HG02759 (cell line): ENCODE data around the gene SLC7A7.
"Not testable (repeated sequence)": the region's sequence is repeated elsewhere in the genome, so short reads cannot be mapped to it uniquely, and the experiment has no call there.

Experiments used
- ATAC-seq: cut with Tn5 transposase; IDR thresholded peaks from one replicate; pipeline ENCODE4 v1.9.1; 2021; ENCODE audit warnings: mild to moderate bottlenecking, moderate library complexity; ENCODE audit not compliant: unreplicated experiment

SLC7A7 gene

DNA sequence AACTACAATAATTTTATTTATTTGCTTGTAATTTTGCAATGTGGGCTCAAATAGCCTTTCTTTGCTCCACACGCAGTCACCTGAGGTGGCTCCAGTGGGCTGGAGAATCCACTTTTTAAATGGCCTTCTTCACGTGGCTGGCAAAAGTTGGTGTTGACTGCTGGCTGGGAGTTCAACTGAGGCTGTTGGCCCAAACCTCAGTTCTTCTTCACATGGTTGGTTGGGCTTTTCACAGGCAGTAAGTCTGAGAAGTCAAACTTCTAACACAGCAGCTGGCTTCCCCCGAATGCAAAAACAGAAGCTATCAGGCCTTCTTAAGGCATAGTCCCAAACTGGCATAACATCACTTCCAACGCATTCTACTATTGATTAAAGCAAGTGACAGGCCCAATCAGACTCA, 50.9 kb downstream of the SLC7A7 start:
- ATAC-seq: no peak

DNA sequence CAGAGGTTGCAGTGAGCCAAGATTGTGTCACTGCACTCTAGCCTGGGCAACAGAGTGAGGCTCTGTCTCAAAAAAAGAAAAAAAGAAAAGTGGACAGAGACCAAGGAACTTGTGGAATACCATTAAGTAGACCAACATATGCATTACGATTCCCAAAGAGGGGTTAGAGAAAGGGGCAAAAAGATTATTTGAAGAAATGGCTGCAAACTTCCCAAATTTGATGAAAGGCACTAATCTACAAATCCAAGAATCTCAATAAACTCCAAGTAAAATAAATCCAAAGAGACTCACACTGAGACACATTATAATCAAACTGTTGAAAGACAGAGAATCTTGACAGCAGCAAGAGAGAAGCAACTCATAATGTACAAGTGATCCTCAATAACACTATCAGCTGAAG, 53.5 kb downstream of the SLC7A7 start:
- no peak for ATAC-seq

- not testable (repeated sequence) for ATAC-seq
Observed at GRCh38 chr14:22757972-22758650, 57.1 kb downstream of the SLC7A7 start.

DNA sequence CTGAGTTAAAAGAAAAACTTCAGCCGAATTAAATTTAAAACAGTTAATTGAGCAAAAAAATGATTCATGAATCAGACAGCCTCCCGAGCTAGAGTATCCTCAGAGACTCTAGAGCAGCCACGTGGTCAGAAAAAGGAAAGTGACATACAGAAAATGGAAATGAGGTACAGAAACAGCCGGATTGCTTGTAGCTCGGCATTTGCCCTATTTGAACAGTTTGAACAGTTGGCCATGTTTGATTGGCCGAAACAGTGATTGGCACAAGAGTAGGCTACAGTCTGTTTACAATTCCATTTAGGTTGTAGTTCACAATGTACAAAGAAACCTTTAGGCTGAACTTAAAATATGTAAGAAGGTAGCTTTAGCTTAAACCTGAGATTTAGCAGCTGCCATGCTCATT, 61.6 kb downstream of the SLC7A7 start:
- no peak for ATAC-seq

DNA sequence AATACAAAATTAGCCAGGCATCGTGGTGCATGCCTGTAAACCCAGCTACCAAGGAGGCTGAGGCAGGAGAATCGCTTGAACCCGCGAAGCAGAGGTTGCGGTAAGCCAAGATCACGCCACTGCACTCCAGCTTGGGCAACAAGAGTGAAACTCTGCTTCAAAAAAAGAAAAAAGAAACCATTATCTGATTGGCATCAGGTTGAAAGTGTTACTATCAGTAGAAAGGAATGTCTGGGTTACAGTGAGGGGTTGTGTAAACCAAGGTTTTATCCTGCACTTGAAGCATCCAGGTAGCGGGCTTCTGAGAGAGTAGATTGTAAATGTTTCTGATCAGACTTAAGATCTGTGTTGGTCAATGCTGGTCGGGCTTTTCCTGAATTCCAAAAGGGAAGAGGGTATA, 62.8 kb downstream of the SLC7A7 start:
- ATAC-seq: no peak

GRCh38 chr14:22748631-22749068, 66.6 kb downstream of the SLC7A7 start:
- ATAC-seq: no peak

DNA sequence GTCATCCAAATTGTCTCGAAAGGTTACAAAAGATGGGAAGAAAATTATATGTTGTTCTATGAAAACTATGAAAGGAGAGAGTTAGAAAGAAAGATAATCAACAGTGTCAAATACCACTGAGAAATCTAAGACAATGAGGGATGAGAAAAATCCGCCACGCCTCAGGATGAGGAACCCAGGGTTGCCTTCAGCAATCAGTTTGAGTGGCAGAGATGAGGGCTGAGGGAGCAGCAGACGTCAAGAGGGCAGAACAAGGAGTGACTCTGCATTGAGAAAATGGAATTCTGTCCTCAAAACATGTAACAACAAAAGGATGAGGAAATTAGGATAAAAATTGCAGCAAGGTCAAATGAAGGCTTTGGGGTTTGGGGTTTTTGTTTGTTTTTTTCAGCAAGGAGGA, 67.0 kb downstream of the SLC7A7 start:
- ATAC-seq: no peak

GRCh38 chr14:22747769-22748168, 67.5 kb downstream of the SLC7A7 start:
- ATAC-seq: no peak

GRCh38 chr14:22740020-22740419, 75.2 kb downstream of the SLC7A7 start:
- no peak for ATAC-seq

DNA sequence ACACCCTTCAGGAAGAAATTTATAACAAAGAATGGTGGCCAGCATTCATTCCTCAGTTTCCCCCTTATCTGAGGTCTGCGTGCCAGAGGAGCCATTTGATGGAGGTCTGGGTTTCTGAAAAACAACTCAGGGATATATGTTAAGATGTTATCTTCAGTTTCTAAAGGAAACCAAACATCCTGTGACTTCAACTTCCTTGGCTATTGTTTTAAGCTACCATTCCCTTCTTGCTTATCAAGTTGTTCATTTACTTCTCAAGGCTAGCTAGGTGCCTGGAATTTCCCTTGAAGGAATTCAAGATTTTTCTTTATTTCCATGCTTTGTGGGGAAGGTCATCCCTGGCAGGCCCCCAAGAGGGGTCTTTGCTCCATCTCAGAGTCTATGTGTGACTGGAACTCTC, 75.8 kb downstream of the SLC7A7 start:
- ATAC-seq: no peak

DNA sequence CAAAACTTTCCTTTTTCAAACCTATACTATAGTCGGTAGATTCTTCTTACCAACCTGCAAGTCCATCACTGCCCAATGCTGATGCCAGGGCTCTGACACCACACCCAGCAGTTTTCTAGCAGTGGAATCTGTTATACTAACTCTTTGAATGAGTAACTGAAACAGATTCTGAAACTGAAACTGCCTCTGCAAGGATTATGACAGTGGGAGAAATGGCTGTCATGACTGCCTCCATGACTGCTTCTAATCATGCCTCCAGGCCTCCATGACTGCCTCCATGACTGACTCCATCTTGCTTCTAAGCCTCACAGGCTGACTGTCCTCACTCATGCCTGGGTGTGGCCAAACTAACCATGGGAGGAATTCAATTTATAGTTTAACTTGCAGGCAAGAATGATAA, 78.2 kb downstream of the SLC7A7 start:
- peak; percentile 88 for ATAC-seq

DNA sequence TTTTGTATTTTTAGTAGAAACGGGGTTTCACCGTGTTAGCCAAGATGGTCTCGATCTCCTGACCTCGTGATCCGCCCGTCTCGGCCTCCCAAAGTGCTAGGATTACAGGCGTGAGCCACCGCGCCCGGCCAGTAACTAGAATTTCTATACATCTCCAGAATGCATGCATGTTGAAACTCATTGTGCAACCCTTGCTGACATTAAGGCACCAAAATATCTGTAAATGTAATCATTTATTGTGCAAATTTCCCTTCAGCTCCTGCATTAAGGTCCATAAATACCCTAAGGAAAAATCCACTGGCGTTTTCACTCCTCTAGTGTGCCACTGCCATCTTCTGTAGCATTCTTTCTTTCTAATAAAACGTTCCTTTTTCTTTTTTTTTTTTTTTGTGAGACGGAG, 78.9 kb downstream of the SLC7A7 start:
- ATAC-seq: not testable (repeated sequence)

GRCh38 chr14:22735096-22735495, 80.1 kb downstream of the SLC7A7 start:
- no peak for ATAC-seq

DNA sequence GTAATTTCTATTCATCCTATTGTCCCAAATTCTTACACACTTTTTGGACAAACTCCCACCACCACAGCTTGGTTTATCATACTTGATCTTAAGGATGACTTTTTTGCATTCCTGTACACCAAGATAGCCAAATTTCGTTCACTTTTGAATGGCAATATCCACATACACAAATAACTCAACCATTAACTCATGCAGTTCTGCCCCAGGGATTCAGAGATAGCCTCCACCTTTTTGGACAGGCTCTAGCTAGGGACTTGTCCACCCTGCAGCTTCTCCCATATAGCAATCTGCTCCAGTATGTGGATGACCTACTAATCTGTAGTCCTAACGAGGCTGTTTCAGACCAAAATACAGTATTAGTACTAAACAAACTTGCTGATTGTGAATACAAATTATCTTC, 81.4 kb downstream of the SLC7A7 start:
- ATAC-seq: no peak

DNA sequence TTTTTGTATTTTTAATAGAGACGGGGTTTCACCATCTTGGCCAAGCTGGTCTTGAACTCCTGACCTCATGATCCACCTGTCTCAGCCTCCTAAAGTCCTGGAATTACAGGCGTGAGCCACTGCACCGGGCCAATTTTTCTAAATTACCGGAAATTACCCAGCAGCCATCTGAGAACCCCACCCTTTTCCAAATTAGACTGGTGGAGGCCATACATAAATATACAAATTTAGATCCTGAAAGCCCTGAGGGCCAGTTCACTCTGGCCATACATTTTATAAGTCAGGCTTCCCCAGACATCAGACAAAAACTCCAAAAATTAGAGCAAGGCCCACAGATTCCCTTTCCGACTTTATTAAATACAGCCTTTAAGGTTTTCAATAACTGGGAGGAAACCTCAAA, 83.2 kb downstream of the SLC7A7 start:
- not testable (repeated sequence) for ATAC-seq

DNA sequence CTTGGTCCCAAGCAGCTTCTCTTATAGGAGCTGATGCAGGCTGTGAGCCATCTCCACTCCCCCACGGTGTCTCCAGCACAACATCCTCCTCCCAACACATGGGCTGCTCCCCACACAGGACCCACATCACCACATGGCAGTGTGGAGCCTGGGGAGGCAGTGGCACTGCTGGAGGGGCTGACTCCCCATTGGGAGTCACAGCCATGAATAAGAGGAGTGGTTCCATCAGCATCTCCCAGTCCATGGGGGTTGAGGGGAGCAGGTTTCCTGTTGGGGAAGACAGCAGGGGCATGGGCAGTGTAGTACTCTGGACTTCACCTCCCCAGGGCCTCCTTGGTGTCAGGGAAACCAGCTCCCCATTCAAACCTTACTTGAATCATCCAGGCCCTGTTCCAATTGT, 89.2 kb downstream of the SLC7A7 start:
- no peak for ATAC-seq

GRCh38 chr14:22725374-22725773, 89.9 kb downstream of the SLC7A7 start:
- ATAC-seq: not testable (repeated sequence)

GRCh38 chr14:22724847-22725246, 90.4 kb downstream of the SLC7A7 start:
- ATAC-seq: not testable (repeated sequence)

- no peak for ATAC-seq
Observed at GRCh38 chr14:22723815-22724214, 91.4 kb downstream of the SLC7A7 start.
